NCI-H187 (cell line): Measurements from ENCODE around the gene CORO2A.
"Not testable (repeated sequence)": the region's sequence is repeated elsewhere in the genome, so short reads cannot be mapped to it uniquely, and the experiment has no call there.

Experiments used
- DNase-seq, 2 experiments: peaks; one replicate each; lab custom pipeline; 2025; lab: John Stamatoyannopoulos, UW

The CORO2A gene

GRCh38 chr9:98083061-98083501 lies 109.4 kb downstream of the CORO2A start:
- peak in 1 of 2 experiments; percentile 31 for DNase-seq

DNA sequence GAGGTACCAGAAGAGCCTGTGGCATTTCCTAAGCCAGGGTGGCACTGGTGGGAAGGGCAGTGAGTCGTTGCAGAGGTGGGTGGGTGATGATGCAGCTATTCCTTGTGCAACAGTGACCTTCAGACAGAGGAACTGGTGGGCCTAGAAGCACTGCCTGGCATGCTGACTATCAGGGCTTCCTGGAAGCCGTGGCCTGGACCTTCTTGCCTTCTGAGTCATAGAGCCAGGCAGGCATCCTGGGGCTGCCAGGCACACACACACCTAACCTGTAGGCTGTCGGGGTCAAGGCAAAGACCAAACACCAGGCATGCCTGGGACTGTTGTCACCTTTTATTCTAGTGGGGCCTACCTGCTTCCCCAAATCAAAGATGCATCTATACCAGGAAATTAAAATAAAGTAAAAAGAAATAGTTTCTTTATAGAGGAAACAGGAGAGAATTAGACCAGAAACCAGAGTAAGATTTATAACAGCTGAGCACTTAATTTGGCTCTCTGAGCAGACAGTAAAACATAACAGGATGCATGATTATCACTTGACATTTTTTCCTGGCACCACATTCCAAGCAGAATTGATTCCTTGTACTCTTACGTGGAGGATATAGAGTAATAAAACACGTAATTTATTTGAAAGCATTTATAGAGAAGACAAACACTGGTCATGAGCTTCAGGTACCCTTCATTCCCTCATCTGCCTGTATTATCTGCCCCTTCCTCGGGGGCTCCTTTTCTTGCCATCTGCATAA lies 110.8 kb downstream of the CORO2A start:
- DNase-seq: no peak

DNA sequence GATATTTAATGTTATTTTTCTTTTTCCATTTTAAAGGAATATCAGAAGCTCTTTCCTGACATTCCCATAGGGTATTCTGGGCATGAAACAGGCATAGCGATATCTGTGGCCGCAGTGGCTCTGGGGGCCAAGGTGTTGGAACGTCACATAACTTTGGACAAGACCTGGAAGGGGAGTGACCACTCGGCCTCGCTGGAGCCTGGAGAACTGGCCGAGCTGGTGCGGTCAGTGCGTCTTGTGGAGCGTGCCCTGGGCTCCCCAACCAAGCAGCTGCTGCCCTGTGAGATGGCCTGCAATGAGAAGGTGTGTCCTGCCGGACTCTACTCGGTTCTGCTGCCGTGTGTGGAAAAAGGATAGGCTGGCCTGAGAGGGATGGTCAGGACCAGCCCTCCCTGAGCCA lies 111.7 kb downstream of the CORO2A start:
- no peak for DNase-seq

- DNase-seq: no peak
Observed at GRCh38 chr9:98080326-98080725, 112.1 kb downstream of the CORO2A start.

DNA sequence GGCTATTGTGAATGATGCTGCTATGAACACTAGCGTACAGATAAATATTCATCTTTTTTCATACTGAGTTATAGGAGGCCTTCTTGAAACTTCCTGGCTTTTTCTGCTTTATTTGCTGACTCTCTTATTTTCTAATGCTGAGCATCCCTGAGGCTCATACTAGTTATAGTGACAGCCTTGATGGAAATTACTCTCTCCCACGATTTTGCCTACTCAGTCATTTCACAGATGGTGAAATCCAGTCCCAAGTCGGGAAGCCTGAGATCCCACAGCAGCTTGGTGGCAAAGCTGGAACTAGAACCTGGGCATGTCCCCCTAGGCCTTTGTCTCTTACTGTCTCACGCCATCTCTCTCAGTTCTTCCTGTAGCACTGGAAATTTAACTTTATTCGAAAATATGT lies 113.5 kb downstream of the CORO2A start:
- DNase-seq: no peak

- DNase-seq: not testable (repeated sequence)
Observed at GRCh38 chr9:98076514-98076890, 115.9 kb downstream of the CORO2A start.

DNA sequence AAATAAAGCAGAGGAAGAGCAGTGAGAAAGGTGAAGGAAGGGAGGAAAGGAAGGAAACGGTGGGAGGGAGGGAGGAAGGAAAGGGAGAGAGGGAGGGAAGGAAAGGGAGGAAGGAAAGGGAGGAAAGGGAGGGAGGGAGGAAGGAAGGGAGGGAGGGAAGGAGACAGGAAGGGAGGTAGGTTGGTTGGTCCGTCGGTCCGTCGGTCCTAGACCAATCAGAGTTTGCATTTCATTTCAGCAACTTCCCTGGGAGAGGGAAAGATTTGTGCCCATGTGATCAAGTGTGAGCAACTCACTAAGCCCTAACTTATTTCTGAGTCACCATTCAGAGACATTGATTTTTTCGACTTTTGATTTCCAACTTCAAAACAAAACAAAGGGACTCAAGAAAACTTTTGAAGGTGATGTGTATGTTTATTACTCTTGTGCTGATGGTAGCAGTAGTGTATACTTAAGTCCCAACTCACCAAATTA lies 117.1 kb downstream of the CORO2A start:
- no peak for DNase-seq

DNA sequence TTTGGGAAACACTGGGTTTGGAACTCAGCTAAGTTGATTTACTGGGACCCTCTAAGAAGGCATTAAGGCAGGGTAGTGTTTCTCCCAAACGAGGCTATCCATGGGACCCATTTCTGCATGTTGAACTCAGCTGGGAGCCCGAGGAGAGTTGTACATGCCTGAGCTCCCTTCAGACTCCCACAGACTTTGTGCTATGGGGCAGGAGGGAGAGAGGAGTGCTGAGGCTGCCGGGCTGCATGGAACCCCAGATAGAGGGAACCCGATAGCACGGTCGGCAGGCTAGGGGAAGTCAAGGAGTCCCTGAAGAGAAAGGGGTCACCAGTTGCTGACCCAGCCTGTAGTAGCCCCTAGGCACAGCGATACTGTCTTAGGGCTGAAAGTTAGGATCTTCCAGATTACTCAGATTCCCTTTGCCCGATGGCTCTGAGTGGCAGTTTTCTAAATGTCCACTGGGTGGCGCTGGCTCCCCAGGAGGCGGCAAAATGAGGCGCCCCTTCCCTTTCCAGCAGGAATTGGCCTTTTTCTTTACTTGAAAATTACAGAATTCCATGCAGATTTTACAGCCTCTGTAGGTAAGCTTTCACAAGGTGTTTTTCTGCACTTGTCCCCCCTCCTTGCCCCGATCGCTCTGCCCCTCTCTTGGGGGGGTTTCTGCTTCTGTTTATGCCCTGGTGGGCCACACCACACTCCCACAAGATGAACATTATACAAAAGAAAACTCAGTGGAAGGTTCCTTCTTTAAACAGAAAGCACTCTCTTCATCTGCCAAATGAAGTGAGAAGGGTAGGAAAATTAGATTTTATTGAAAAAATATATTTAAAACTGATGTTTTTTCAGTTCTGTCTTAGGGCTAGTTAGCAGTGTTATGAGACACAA lies 118.1 kb downstream of the CORO2A start:
- no peak for DNase-seq

DNA sequence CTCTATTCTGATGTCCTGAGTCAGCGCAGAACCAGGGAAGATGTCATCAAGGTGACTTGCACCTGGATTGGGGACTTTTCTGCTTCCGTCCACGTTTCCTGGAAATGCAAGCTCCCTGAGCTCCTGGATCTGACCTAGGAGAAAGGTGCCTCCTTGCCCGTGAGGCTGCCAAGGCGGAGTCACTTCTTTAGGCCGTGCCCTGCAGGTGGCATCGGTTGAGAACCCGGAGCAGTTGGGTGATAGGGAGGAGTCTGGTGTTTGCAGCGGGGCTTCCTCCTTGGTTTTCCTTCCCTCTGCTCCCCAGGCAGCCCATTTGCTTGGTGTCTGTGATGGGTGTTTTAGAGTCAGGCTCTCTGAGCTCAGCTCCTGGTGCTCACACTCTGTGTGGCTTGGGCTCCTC lies 120.7 kb downstream of the CORO2A start:
- no peak for DNase-seq
